Loucy (cell line): ENCODE data around the gene NKAIN2.

ENCODE experiments used
- H2AFZ ChIP-seq: fragments of 200-600 bp; sonication (generic); 2 replicates; pipeline ENCODE4 v1.6.0; 2016; ENCODE audit warnings: antibody characterized with exemption, mild to moderate bottlenecking, low read length, moderate library complexity
- H3F3A ChIP-seq: fragments of 200-600 bp; 2 replicates; pipeline ENCODE4 v1.6.0; 2016; ENCODE audit warnings: antibody characterized with exemption, low read depth, mild to moderate bottlenecking
- H3K27me3 ChIP-seq: fragments of 200-600 bp; sonication (generic); 2 replicates; pipeline ENCODE4 v1.6.1; 2014; ENCODE audit warnings: low read length, mild to moderate bottlenecking; ENCODE audit not compliant: insufficient read depth, poor library complexity, severe bottlenecking
- H3K36me3 ChIP-seq: fragments of 200-600 bp; sonication (generic); 2 replicates; pipeline ENCODE4 v1.6.1; 2016; ENCODE audit warnings: low read length; ENCODE audit not compliant: insufficient read depth
- H3K4me1 ChIP-seq: fragments of 200-600 bp; sonication (generic); 2 replicates; pipeline ENCODE4 v1.5.1; 2014; ENCODE audit warnings: low read length, mild to moderate bottlenecking; ENCODE audit not compliant: insufficient read depth, poor library complexity, severe bottlenecking
- H3K4me2 ChIP-seq: fragments of 200-600 bp; sonication (generic); 2 replicates; pipeline ENCODE4 v1.6.0; 2014; ENCODE audit warnings: antibody characterized with exemption, low read length, low read depth, mild to moderate bottlenecking; ENCODE audit not compliant: poor library complexity, severe bottlenecking
- H3K4me3 ChIP-seq: fragments of 200-600 bp; sonication (generic); 2 replicates; pipeline ENCODE4 v1.5.1; 2014; ENCODE audit warnings: low read length, mild to moderate bottlenecking, mixed read lengths; ENCODE audit not compliant: poor library complexity, severe bottlenecking
- H3K79me2 ChIP-seq: fragments of 200-600 bp; sonication (generic); 2 replicates; pipeline ENCODE4 v1.6.1; 2014; ENCODE audit warnings: low read length; ENCODE audit not compliant: insufficient read depth
- H3K9ac ChIP-seq: fragments of 200-600 bp; sonication (generic); 2 replicates; pipeline ENCODE4 v1.6.0; 2014; ENCODE audit warnings: mild to moderate bottlenecking, low read depth, low read length, moderate library complexity; ENCODE audit not compliant: poor library complexity, severe bottlenecking
- H3K9me2 ChIP-seq: fragments of 200-600 bp; sonication (generic); replicated peaks from 2 replicates; pipeline ENCODE4 v1.6.1; 2016; ENCODE audit warnings: low read depth, low read length, mixed read lengths
- H3K9me3 ChIP-seq: fragments of 200-600 bp; sonication (generic); 2 replicates; pipeline ENCODE4 v1.6.1; 2014; ENCODE audit warnings: mild to moderate bottlenecking, antibody characterized with exemption, low read length, low read depth; ENCODE audit not compliant: insufficient read depth
- H4K20me1 ChIP-seq: fragments of 200-600 bp; sonication (generic); 2 replicates; pipeline ENCODE4 v1.6.0; 2014; ENCODE audit warnings: antibody characterized with exemption, low read length, mild to moderate bottlenecking; ENCODE audit not compliant: insufficient read depth, poor library complexity, severe bottlenecking
- CTCF ChIP-seq: fragments of 200-600 bp; sonication (generic); conservative IDR thresholded peaks from 2 replicates; pipeline ENCODE4 v1.5.1; 2014; ENCODE audit warnings: mild to moderate bottlenecking, antibody characterized with exemption, low read length
- EZH2phosphoT487 ChIP-seq: fragments of 200-600 bp; IDR thresholded peaks from 2 replicates; pipeline ENCODE4 v1.6.1; 2018; ENCODE audit warnings: antibody characterized with exemption, mild to moderate bottlenecking, moderate library complexity, borderline replicate concordance

NKAIN2 gene

GRCh38 chr6:124676033-124676432, 872.4 kb downstream of the NKAIN2 start:
- no peaks in the 10 kb centered on the region for H3K36me3 ChIP-seq
- no peak overlapping the region for H2AFZ ChIP-seq
- H3K4me2 ChIP-seq = no peak overlapping the region
- no peak overlapping the region for H3K9ac ChIP-seq
- no peaks in the 10 kb centered on the region for H3K79me2 ChIP-seq
- H4K20me1 ChIP-seq = no peaks in the 10 kb centered on the region
- no peak overlapping the region for H3K4me3 ChIP-seq
- H3F3A ChIP-seq = no peaks in the 10 kb centered on the region
- H3K27me3 ChIP-seq = no peaks in the 10 kb centered on the region
- H3K4me1 ChIP-seq = no peaks in the 10 kb centered on the region
- no peaks in the 10 kb centered on the region for H3K9me2 ChIP-seq
- no peaks in the 10 kb centered on the region for H3K9me3 ChIP-seq
- TF ChIP-seq EZH2phosphoT487 = no peak
- TF ChIP-seq CTCF = no peak

- Histone ChIP-seq H3K27me3 (no peaks in the 10 kb centered on the region), H3F3A (no peaks in the 10 kb centered on the region), H3K9me2 (no peaks in the 10 kb centered on the region), H3K36me3 (no peaks in the 10 kb centered on the region), H3K4me3 (no peak overlapping the region), H3K79me2 (no peaks in the 10 kb centered on the region), H4K20me1 (no peaks in the 10 kb centered on the region), H3K9ac (no peak overlapping the region), H3K9me3 (no peaks in the 10 kb centered on the region), H3K4me2 (no peak overlapping the region), H3K4me1 (no peaks in the 10 kb centered on the region), H2AFZ (no peak overlapping the region)
- TF ChIP-seq EZH2phosphoT487 (no peak), CTCF (no peak)
These were observed 874.2 kb downstream of the NKAIN2 start for GRCh38 chr6:124677874-124678273.

- Histone ChIP-seq H3K36me3 (no peaks in the 10 kb centered on the region), H3K9me2 (no peaks in the 10 kb centered on the region), H3K4me2 (no peak overlapping the region)
These were observed 875.7 kb downstream of the NKAIN2 start for GRCh38 chr6:124679387-124679786.

More at GRCh38 chr6:124679387-124679786, 875.7 kb downstream of the NKAIN2 start:
- Histone ChIP-seq H3K9ac (no peak overlapping the region), H3K4me1 (no peaks in the 10 kb centered on the region), H3K4me3 (no peak overlapping the region), H3K9me3 (no peaks in the 10 kb centered on the region), H2AFZ (no peak overlapping the region), H4K20me1 (no peaks in the 10 kb centered on the region), H3K79me2 (no peaks in the 10 kb centered on the region), H3F3A (no peaks in the 10 kb centered on the region), H3K27me3 (no peaks in the 10 kb centered on the region)
- TF ChIP-seq CTCF = no peak
- TF ChIP-seq EZH2phosphoT487 = no peak
